Measurements from ENCODE around the gene RINL.
"Not testable (repeated sequence)": the region's sequence is repeated elsewhere in the genome, so short reads cannot be mapped to it uniquely, and the experiment has no call there.

The RINL gene

DNA sequence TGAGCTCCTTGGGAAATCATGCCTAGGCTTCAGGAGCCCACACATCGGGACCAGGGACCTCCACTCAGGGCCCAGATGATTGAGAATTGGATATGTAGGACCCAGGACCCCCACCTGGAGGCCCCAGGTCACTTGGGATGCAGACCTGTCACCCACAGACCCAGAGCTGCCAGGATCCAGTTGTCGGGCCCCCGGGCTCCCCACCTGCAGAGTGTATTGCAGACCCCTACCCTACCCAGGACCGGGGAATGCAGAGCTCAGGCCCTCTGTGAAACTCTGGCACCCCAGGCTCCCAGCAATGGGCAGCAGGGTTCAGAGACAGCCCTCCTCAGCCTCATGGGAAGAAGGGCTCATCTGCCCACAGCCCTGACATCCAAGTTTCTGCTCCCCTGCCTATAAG lies 27.5 kb upstream of the RINL start:
- DNase-seq (ENCODE audit: low read depth) = no peak

DNA sequence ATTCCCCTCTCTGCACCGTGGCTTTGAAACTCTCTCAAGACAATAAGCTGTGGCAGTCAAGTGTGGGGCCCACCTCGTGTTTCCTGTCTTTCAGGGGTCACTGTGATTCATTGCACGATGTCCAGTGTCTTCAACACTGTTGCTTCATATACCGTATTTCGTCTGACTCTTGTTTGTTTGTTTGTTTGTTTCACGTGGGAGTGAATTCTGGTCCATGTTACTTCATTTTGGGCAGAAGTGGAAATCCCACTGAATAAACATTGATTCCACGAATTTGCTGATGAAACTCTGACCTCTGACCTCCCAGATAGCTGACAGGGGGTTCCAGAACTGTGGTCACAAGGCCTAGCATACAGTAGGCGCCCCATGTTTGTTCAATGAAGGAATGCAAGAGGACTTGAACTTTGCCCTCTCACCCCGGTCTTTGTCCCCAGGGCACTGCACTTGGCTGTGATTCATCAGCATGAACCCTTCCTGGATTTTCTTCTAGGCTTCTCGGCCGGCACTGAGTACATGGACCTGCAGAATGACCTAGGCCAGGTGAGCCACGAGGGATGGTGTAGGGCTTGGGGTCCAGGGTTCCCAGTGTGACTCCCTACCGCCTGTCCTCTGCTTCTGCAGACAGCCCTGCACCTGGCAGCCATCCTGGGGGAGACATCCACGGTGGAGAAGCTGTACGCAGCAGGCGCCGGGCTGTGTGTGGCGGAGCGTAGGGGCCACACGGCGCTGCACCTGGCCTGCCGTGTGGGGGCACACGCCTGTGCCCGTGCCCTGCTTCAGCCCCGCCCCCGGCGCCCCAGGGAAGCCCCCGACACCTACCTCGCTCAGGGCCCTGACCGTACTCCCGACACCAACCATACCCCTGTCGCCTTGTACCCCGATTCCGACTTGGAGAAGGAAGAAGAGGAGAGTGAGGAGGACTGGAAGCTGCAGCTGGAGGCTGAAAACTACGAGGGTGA lies 26.8 kb upstream of the RINL start:
- DNase-seq (ENCODE audit: low read depth) = no peak

GRCh38 chr19:38901683-38902082 lies 23.6 kb upstream of the RINL start:
- no peak for DNase-seq (ENCODE audit: low read depth)

DNA sequence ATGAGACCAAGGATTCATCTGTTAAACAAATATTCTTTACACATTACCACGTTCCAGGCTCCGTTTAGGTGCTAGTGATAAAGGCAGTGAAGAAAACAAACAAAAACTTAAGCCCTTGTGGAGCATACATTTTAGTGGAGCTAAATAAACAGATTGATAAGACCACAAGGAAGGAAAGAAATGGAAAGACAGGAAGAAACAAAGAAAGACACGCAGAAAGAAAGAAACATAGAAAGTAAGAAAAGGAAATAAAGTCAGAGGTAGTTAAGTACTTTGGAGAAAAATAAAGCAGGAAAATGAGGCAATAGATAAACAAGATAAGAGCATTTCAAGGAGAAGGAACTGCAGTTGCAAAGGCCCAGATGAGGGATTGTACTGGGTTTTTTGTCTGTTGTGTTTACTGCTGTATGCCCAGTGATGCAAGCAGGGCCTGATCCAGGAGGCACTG lies 22.7 kb upstream of the RINL start:
- no peak for DNase-seq (ENCODE audit: low read depth)

GRCh38 chr19:38900202-38900629 lies 22.1 kb upstream of the RINL start:
- no peak for DNase-seq (ENCODE audit: low read depth)

GRCh38 chr19:38899447-38900201 lies 21.5 kb upstream of the RINL start, which contains the start of the genes NFKBIB and SIRT2:
NFKBIB (plus strand) TSS chr19:38899969; CDS start chr19:38900033, 64 bp downstream.
SIRT2 (minus strand) TSS chr19:38899618; CDS start chr19:38899521, 97 bp downstream.
- peak; percentile 98 for DNase-seq (ENCODE audit: low read depth)

- DNase-seq (ENCODE audit: low read depth) = peak; percentile 15
Observed at GRCh38 chr19:38898788-38899446, 20.8 kb upstream of the RINL start.

DNA sequence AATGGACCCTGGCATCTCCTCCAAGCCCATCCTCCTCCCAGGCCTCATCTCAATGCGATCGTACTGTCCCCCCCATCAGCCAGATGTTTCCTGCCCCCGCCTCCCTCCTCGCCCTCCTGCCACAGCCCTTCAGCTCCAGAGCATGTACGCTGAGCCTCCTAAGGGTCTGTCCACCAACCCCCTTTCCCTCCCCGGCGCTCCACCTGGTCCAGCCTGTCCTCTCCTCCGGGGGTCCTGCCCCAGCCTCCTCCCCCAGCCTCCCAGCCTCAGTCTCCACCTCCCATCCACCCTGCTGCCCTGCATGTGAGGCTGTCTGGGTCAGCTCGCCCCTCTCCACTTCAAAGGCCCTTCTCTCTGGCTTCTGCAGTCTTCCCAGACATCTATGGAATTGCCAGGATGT lies 16.9 kb upstream of the RINL start:
- DNase-seq (ENCODE audit: low read depth) = no peak

GRCh38 chr19:38893341-38893771 lies 15.3 kb upstream of the RINL start:
- no peak for DNase-seq (ENCODE audit: low read depth)

DNA sequence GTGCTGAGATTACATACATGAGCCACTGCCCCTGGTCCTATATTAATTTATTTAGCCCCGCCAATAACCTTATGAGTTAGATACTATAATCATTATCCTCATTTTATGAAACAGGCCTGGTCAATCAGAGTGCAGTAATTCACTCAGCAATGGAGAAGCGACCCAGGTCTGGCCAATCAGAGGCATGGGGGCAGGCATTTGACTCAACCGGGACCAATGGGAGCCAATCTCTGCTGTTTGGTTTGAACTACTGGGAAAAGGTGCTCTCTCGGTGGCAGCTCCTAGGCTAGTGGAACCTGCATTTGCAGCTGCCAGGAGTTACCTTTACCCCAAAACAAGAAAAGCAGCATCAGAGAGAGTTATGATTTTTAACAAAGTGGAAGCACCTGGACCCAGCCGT lies 14.8 kb upstream of the RINL start:
- no peak for DNase-seq (ENCODE audit: low read depth)

GRCh38 chr19:38891771-38892170 lies 13.7 kb upstream of the RINL start:
- no peak for DNase-seq (ENCODE audit: low read depth)

GRCh38 chr19:38890686-38891085 lies 12.6 kb upstream of the RINL start:
- no peak for DNase-seq (ENCODE audit: low read depth)

- no peak for DNase-seq (ENCODE audit: low read depth)
Observed at GRCh38 chr19:38889803-38890202, 11.7 kb upstream of the RINL start.

DNA sequence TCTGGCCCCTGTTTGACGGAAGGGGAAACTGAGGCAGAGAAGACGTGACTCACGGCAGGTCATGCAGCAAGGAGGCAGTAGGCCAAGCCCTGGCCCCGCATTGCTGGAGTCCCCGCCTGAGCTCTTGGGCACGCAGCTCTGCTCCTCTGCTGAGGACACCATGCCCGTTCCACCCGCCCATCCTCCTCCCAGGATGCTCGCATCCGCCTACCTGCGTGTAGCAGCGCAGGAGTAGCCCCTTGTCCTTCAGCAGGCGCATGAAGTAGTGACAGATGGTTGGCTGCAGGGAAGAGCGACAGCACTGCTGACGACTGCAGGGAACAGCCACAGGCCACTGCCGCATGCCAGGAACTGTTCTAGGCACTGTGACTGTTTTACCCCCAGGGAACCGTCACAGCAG lies 10.8 kb upstream of the RINL start:
- no peak for DNase-seq (ENCODE audit: low read depth)

- DNase-seq (ENCODE audit: low read depth) = not testable (repeated sequence)
Observed at GRCh38 chr19:38884691-38885090, 6.6 kb upstream of the RINL start.

DNA sequence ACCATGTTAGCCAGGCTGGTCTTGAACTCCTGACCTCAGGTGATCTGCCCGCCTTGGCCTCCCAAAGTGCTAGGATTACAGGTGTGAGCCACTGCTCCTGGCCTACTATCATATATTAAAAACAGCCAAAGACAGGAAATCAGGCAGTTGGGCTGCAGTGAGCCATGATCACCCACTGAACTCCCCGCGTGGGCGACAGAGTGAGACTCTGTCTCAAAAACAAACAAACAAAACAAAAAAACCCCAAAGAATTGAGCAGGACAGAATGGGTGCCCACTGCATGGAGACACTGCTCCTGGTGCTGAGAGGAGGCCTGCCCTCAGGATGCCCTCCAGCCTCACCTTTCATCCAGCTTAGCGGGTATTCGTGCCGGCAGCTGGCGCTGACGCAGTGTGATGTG lies 5.2 kb upstream of the RINL start:
- DNase-seq (ENCODE audit: low read depth) = no peak

DNA sequence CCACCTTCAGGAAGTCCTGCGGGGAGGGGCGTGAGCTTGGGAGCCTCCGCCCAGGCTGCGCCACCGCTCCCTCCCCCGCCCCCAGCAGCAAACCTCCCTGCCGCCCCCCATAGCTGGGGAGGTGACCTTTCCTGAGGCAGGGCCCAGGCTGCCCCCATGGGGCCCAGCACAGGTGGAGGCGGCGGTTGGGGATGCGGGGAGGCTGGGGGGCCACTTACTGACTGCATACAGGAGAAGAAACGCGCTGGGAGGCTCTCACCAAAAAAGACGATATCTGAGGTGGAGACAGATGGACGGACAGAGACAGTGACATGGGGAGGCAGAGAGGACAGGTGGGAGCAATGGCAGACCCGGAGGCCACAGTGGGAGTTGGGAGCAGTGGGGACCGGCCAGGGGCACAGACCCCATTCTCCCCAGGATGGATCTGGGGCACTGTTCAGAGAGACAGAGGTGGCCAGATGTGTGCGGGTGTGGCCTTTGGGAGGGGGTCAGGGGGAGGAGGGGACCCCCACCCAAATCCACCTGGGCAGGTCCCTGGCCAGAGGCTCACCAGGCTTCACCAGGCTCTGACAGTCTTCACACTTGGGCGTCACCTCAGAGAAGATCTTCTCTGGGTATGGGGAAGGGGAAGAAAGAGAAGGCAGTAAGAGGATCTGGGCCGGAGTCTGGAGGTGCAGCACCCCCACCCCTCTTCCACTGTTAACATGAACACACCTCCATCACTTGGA lies 3.0 kb upstream of the RINL start:
- DNase-seq (ENCODE audit: low read depth) = no peak

DNA sequence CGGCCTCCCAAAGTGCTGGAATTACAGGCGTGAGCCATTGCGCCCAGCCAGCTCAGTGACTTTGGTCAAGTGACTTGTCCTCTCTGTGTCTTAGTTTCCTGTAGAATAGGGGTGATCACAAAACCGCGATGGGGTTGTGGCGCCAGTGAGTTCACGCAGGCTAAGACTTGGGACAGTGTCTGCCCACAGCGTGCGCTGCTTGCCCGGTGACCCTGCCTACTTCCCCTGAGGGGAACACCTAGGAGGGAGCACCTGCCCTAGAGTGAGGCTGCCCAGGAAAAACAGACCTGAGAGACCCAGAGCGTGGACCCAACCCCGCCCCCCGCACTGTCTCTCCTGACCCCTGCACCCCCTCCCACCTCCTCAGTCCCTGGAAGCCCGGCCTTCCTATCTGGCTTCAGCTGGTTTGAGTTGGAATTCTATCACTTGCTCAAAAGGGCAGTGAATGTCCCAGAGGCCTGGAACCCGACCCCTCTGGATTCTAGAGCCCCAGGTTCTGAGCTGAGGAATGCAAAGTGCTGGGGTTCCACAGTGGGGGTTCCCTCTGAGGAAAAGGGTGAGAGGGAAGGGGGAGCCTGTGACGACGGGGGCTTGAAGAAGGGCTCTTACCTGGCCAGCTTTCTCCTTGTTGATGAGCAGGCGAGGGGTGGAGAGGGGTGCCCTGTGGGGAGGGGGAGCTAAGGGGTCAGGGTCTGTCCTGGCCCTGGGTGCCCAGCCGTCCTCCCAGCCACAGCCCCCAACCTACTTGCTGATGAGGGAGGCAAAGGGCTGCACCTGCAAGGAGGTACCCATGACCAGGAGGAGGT lies 2.2 kb upstream of the RINL start:
- DNase-seq (ENCODE audit: low read depth) = no peak

DNA sequence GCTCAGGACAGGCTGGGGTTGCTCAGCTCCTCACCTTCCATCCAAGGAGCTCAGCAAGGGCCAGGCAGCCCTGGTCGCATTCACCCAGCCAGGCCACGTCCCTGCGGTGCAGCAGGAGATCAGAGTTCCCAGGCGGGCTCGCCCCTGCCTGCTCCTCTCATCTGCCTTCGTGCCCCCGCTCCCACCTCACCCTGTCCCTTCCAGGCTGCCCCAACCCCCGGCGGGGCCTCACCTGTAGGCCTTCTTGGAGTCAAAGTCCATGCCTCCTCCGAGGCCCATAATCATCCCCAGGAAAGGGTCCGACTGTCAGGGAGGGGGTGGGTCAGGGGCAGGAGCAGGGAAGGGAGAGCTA lies 1.3 kb upstream of the RINL start:
- no peak for DNase-seq (ENCODE audit: low read depth)

GRCh38 chr19:38878575-38879399 lies 712 bp upstream of the RINL start:
- no peak for DNase-seq (ENCODE audit: low read depth)

All from stimulated activated CD8-positive, alpha-beta memory T cell treated with anti-CD3 and anti-CD28 coated beads, Interleukin-4, amount 100 ng/mL, for 24 hours (primary cell).